Stimulated activated naive CD8-positive, alpha-beta T cell treated with anti-CD3 and anti-CD28 coated beads, Interleukin-15, Interleukin-2, amounts not matched to agents 100 U/mL and 50 U/mL, for 24 hours (primary cell): ENCODE measurements around the gene LGR5.

Experiments used
- ATAC-seq: fragments of 150-1000 bp; cut with Tn5 transposase; one replicate; pipeline ENCODE4 v1.10.0; 2021
- DNase-seq: peaks from one replicate; pipeline ENCODE4 v3.0.0; 2021

The LGR5 gene

GRCh38 chr12:71599210-71599609 is 159.6 kb downstream of the LGR5 start:
- DNase-seq = no peak
- no peak for ATAC-seq

DNA sequence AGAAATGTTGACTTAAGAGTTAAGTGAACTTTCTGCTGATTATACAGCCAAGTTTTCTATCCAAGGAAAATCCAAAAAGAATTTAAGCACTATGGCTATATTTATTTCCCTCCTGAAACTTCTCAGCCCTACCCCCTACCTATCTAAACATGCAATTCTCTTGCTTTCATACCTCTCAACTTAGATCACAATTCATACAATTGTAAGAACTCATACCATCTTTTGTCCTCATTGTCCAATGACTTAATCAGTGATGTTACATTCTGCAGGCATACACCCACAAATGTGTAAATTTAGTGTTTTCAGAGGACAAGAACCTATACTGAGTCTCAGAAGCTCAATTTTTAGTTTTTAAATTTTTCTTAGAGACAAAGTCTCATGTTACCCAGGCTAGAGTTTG is 161.9 kb downstream of the LGR5 start:
- no peak for DNase-seq
- no peak for ATAC-seq

GRCh38 chr12:71602761-71603577 is 163.4 kb downstream of the LGR5 start:
- DNase-seq = no peak
- ATAC-seq = no peak

DNA sequence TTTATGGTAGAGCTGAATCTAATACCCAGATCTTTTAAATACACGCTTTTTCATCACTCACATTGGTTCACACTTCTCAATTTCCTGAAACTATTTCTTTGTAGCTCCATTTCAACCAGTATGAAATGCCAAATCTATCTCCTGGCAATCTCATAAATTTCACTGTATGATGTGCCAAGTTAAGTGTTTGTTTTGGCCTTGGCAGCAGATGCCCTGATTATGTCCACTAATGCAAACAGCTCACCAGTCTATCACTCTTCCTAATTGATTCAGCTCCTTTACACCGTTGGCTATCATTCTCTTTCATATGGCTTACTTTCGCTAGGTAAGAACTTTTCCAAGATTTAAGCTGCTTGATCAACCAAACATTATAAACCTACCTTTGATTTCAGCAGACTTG is 165.4 kb downstream of the LGR5 start:
- ATAC-seq (no peak), DNase-seq (no peak)

- ATAC-seq = no peak
- no peak for DNase-seq
Measured at GRCh38 chr12:71607494-71608330, 168.1 kb downstream of the LGR5 start.

DNA sequence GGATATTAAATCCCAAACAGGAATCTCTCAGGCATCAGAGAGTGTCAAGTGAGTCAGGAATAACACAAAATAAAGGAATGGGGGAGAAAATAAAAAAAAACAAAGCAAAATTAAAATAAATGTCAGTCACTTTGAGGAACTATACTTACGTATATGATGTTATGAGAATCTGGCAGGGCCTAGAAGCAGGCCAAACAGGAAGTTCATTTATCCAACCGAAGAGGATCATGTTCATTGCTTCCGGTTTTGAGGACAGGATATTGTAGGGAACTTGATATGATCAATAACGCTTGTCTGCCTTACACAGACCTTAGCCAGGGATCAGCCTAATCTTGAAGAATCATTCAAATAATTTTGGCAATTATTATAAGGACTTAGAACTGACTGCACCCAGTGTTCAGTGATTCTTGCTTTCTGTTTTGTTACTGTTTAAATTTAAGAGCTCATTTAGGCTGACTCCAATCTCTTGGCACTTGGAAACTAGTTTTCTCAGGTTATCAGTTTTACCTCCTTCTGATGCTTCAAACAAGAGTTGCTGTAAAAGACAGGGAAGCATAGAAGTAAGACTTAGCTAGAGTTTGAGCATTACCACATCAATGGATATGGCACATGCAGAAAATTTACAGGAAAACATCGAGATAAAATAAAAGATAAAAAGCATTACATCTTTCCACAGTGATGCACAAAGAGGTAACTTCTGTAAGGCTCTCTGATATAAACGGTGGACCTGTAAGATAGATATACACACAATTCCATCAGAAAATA is 170.6 kb downstream of the LGR5 start:
- no peak for DNase-seq
- no peak for ATAC-seq

DNA sequence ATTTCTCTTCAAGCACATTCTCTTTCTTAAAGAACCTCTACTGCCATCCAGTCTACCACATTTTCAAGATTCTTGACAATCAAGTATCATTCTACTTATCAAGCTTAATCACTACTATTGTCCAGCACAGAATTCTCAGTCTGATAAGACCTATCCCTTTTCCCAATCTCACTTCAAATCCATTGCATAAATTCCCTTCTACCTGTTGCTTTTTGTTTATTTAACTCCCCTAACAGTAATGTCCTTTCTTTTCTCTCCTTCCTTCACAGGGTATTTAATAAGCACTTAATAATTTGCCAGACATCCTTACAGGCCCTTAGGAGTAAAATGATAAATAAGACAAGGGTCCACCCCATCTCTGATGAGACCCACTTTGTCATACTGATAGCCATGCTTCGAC is 182.3 kb downstream of the LGR5 start:
- DNase-seq (no peak), ATAC-seq (no peak)

GRCh38 chr12:71625476-71625875 is 185.9 kb downstream of the LGR5 start:
- ATAC-seq = no peak
- DNase-seq = no peak

DNA sequence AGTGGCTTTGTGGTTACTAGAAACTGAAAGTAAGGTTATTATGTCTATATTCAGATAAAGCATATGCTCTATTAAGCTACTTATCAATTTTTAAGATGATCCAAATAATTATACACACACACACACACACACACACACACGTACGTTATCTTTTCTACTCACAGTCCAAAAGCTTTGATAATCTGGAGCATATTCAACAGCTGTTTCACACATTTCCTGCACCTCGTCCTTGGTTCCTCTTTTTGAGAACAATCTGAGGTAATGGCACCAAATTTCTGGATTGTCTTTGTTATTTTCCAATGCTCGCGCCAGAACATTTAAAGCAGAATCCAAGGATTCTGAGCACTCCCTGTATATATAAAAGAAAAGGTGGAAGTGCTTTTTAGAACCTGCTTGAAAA is 186.5 kb downstream of the LGR5 start:
- ATAC-seq (no peak), DNase-seq (no peak)

DNA sequence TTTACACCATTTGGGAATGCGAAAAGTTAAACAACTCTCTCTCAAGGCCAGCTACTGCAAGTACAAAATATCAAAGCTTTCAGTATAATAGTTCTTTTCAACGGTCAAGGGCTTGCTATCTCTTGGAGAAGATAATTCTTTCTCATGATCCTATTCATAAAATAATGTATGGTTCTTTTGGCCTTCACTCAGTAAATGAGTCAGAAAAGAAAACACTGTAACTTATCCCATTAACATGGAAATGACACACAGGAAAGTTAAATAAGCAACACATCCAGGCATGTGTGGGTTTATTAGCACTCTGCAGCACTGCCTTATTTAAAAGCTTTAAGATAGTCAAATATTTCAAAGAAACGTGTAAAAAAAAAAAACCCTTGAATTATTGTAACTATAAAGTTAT is 187.2 kb downstream of the LGR5 start:
- DNase-seq (no peak), ATAC-seq (no peak)

GRCh38 chr12:71627438-71628002 is 187.9 kb downstream of the LGR5 start:
- no peak for DNase-seq
- ATAC-seq = no peak
